HG02970 (cell line): ENCODE results near the gene RFPL2.

Source experiments
- ATAC-seq: cut with Tn5 transposase; IDR thresholded peaks from one replicate; pipeline ENCODE4 v1.9.1; 2021; ENCODE audit warnings: mild to moderate bottlenecking, moderate library complexity, moderate number of reproducible peaks; ENCODE audit not compliant: unreplicated experiment, low FRiP score

RFPL2 gene

GRCh38 chr22:32204856-32205722 is at the start of gene RFPL2:
RFPL2 (minus strand) TSS chr22:32205073; CDS start chr22:32202451, 2,622 bp downstream.
- ATAC-seq, result no peak

GRCh38 chr22:32249231-32249630 is 44.4 kb upstream of the RFPL2 start:
- no peak for ATAC-seq

- no peak for ATAC-seq
These were observed 43.4 kb upstream of the RFPL2 start for GRCh38 chr22:32248276-32248675.

GRCh38 chr22:32246166-32246565 is 41.3 kb upstream of the RFPL2 start:
- no peak for ATAC-seq

- no peak for ATAC-seq
These were observed 40.2 kb upstream of the RFPL2 start for GRCh38 chr22:32245042-32245441.

- no peak for ATAC-seq
These were observed 39.7 kb upstream of the RFPL2 start for GRCh38 chr22:32244547-32244946.

GRCh38 chr22:32240461-32240860 is 35.6 kb upstream of the RFPL2 start:
- ATAC-seq, result no peak

- ATAC-seq, result no peak
These were observed 33.0 kb upstream of the RFPL2 start for GRCh38 chr22:32237906-32238305.

GRCh38 chr22:32236970-32237369 is 32.1 kb upstream of the RFPL2 start:
- ATAC-seq, result no peak

- ATAC-seq, result no peak
These were observed 28.2 kb upstream of the RFPL2 start for GRCh38 chr22:32233091-32233490.

GRCh38 chr22:32232191-32232830 is 27.4 kb upstream of the RFPL2 start:
- no peak for ATAC-seq

- ATAC-seq, result no peak
These were observed 21.6 kb upstream of the RFPL2 start for GRCh38 chr22:32226326-32227104.

GRCh38 chr22:32222991-32223390 is 18.1 kb upstream of the RFPL2 start:
- no peak for ATAC-seq

GRCh38 chr22:32219026-32219425 is 14.2 kb upstream of the RFPL2 start:
- ATAC-seq, result no peak

GRCh38 chr22:32218470-32218869 is 13.6 kb upstream of the RFPL2 start:
- no peak for ATAC-seq

GRCh38 chr22:32217465-32217864 is 12.6 kb upstream of the RFPL2 start:
- ATAC-seq, result no peak

GRCh38 chr22:32216911-32217310 is 12.0 kb upstream of the RFPL2 start:
- ATAC-seq, result no peak

- no peak for ATAC-seq
These were observed 6.1 kb upstream of the RFPL2 start for GRCh38 chr22:32211011-32211410.

GRCh38 chr22:32208681-32209080 is 3.8 kb upstream of the RFPL2 start:
- ATAC-seq, result no peak

- no peak for ATAC-seq
These were observed 3.2 kb upstream of the RFPL2 start for GRCh38 chr22:32207971-32208480.
